LNCaP clone FGC (cell line): Measurements from ENCODE around the gene TMX4.
"Not testable (repeated sequence)": the region's sequence is repeated elsewhere in the genome, so short reads cannot be mapped to it uniquely, and the experiment has no call there.

Experiments used
- DNase-seq: peaks from one replicate; pipeline ENCODE4 v3.0.0-alpha.2; 2011; ENCODE audit warnings: low read depth
- H3K4me3 ChIP-seq: 2 replicates; pipeline ENCODE4 v1.5.1; 2011; ENCODE audit warnings: mild to moderate bottlenecking, low read depth, low read length, control low read depth
- CTCF ChIP-seq: IDR thresholded peaks from 2 replicates; pipeline ENCODE4 v1.5.1; 2012; ENCODE audit warnings: mild to moderate bottlenecking; ENCODE audit not compliant: control insufficient read depth, insufficient read depth; ENCODE audit errors: extremely low read depth

The TMX4 gene

GRCh38 chr20:7974785-7975435 is 44.7 kb downstream of the TMX4 start:
- no peak for DNase-seq
- H3K4me3 ChIP-seq, result no peak overlapping the region
- TF ChIP-seq CTCF, result no peak

GRCh38 chr20:7971536-7972280 is 47.9 kb downstream of the TMX4 start:
- no peak overlapping the region for H3K4me3 ChIP-seq
- TF ChIP-seq CTCF, result no peak
- no peak for DNase-seq

GRCh38 chr20:7967199-7967844 is 52.2 kb downstream of the TMX4 start:
- no peak for DNase-seq
- H3K4me3 ChIP-seq, result no peak overlapping the region
- no peak for TF ChIP-seq CTCF

- no peak for DNase-seq
- TF ChIP-seq CTCF, result no peak
- H3K4me3 ChIP-seq, result no peak overlapping the region
Measured at GRCh38 chr20:7966176-7966575, 53.4 kb downstream of the TMX4 start.

- no peak for DNase-seq
- no peak overlapping the region for H3K4me3 ChIP-seq
- no peak for TF ChIP-seq CTCF
Measured at GRCh38 chr20:7959484-7959883, 60.1 kb downstream of the TMX4 start.

- not testable (repeated sequence) for H3K4me3 ChIP-seq, DNase-seq
Measured at GRCh38 chr20:7956561-7956960, 63.0 kb downstream of the TMX4 start.

- no peak for TF ChIP-seq CTCF
- no peak overlapping the region for H3K4me3 ChIP-seq
- DNase-seq, result no peak
Measured at GRCh38 chr20:7950387-7950786, 69.2 kb downstream of the TMX4 start.
